H9 (cell line): Measurements from ENCODE around the gene LIN9. TPM values are rescaled to one million over a fixed set of nuclear protein-coding genes. Genes with fewer than 3 reads are reported as not detected.

Source experiments
- DNase-seq: peaks from one replicate; pipeline ENCODE4 v3.0.0-alpha.2; 2017
- H2AFZ ChIP-seq: one replicate; pipeline ENCODE4 v1.6.1; 2013; ENCODE audit warnings: mild to moderate bottlenecking, low read length, control low read depth, moderate library complexity
- H2AK5ac ChIP-seq: 2 replicates; pipeline ENCODE4 v1.6.1; 2013; ENCODE audit warnings: low read length, control low read depth, mixed read lengths; ENCODE audit not compliant: insufficient read length
- H2BK120ac ChIP-seq: one replicate; pipeline ENCODE4 v1.6.1; 2013; ENCODE audit warnings: low read depth, mild to moderate bottlenecking, low read length, control low read depth, inconsistent platforms; ENCODE audit not compliant: poor library complexity, severe bottlenecking
- H2BK12ac ChIP-seq: 2 replicates; pipeline ENCODE4 v1.6.1; 2013; ENCODE audit warnings: low read length, control low read depth, mixed read lengths, low read depth; ENCODE audit not compliant: insufficient read length
- H2BK15ac ChIP-seq: 2 replicates; pipeline ENCODE4 v1.6.1; 2013; ENCODE audit warnings: low read depth, low read length, control low read depth
- H2BK20ac ChIP-seq: one replicate; pipeline ENCODE4 v1.6.1; 2013; ENCODE audit warnings: low read depth, mild to moderate bottlenecking, low read length, control low read depth, inconsistent platforms; ENCODE audit not compliant: poor library complexity, severe bottlenecking
- H2BK5ac ChIP-seq: 2 replicates; pipeline ENCODE4 v1.6.1; 2013; ENCODE audit warnings: low read length, control low read depth, mixed read lengths; ENCODE audit not compliant: insufficient read length
- H3K14ac ChIP-seq: 2 replicates; pipeline ENCODE4 v1.6.1; 2013; ENCODE audit warnings: low read length, control low read depth; ENCODE audit not compliant: insufficient read depth
- H3K18ac ChIP-seq: 2 replicates; pipeline ENCODE4 v1.6.1; 2013; ENCODE audit warnings: low read depth, mild to moderate bottlenecking, mixed read lengths, low read length, control low read depth; ENCODE audit not compliant: insufficient read length
- H3K23ac ChIP-seq: 2 replicates; pipeline ENCODE4 v1.6.1; 2013; ENCODE audit warnings: low read length, control low read depth, mixed read lengths, low read depth; ENCODE audit not compliant: insufficient read length
- H3K23me2 ChIP-seq: 2 replicates; pipeline ENCODE4 v1.6.1; 2013; ENCODE audit warnings: low read depth, mild to moderate bottlenecking, mixed read lengths, low read length, control low read depth; ENCODE audit not compliant: insufficient read length, poor library complexity, severe bottlenecking
- H3K27ac ChIP-seq: 2 replicates; pipeline ENCODE4 v1.5.1; 2013; ENCODE audit warnings: low read length, control low read depth, mixed read lengths, low read depth; ENCODE audit not compliant: insufficient read length
- H3K27me3 ChIP-seq: 2 replicates; pipeline ENCODE4 v1.6.1; 2013; ENCODE audit warnings: low read length, control low read depth, inconsistent platforms; ENCODE audit not compliant: insufficient read depth
- H3K4ac ChIP-seq: 2 replicates; pipeline ENCODE4 v1.6.1; 2013; ENCODE audit warnings: low read depth, mild to moderate bottlenecking, control low read depth, inconsistent platforms, low read length, moderate library complexity
- H3K4me1 ChIP-seq: 2 replicates; pipeline ENCODE4 v1.6.1; 2013; ENCODE audit warnings: low read length, control low read depth, inconsistent platforms; ENCODE audit not compliant: insufficient read depth
- H3K4me2 ChIP-seq: 2 replicates; pipeline ENCODE4 v1.6.1; 2013; ENCODE audit warnings: low read length, control low read depth, mixed read lengths; ENCODE audit not compliant: insufficient read length, insufficient read depth
- H3K56ac ChIP-seq: 2 replicates; pipeline ENCODE4 v1.6.1; 2013; ENCODE audit warnings: low read depth, mild to moderate bottlenecking, mixed read lengths, low read length, control low read depth; ENCODE audit not compliant: insufficient read length
- H3K79me1 ChIP-seq: 2 replicates; pipeline ENCODE4 v1.6.1; 2013; ENCODE audit warnings: low read depth, mild to moderate bottlenecking, moderate library complexity, low read length, control low read depth, inconsistent platforms; ENCODE audit not compliant: insufficient read depth, poor library complexity, severe bottlenecking
- H3K79me2 ChIP-seq: 2 replicates; pipeline ENCODE4 v1.6.1; 2013; ENCODE audit warnings: low read length, control low read depth, inconsistent platforms; ENCODE audit not compliant: insufficient read depth
- H3K9ac ChIP-seq: 2 replicates; pipeline ENCODE4 v1.6.1; 2013; ENCODE audit warnings: low read length, control low read depth, mixed read lengths; ENCODE audit not compliant: insufficient read length; ENCODE audit errors: extremely low read depth
- H3K9me3 ChIP-seq: one replicate; pipeline ENCODE4 v1.6.1; 2013; ENCODE audit warnings: low read depth, low read length, inconsistent platforms; ENCODE audit not compliant: control insufficient read depth
- H3T11ph ChIP-seq: one replicate; pipeline ENCODE4 v1.6.1; 2013; ENCODE audit warnings: mild to moderate bottlenecking, low read length, control low read depth, inconsistent platforms
- H4K20me1 ChIP-seq: one replicate; pipeline ENCODE4 v1.6.1; 2013; ENCODE audit not compliant: control insufficient read depth, insufficient read length, insufficient read depth
- H4K5ac ChIP-seq: 2 replicates; pipeline ENCODE4 v1.6.1; 2013; ENCODE audit warnings: low read depth, mild to moderate bottlenecking, mixed read lengths, low read length, control low read depth; ENCODE audit not compliant: insufficient read length
- H4K8ac ChIP-seq: replicated peaks from 2 replicates; pipeline ENCODE4 v1.6.1; 2013; ENCODE audit warnings: low read length, control low read depth, mixed read lengths, low read depth; ENCODE audit not compliant: insufficient read length
- H4K91ac ChIP-seq: 2 replicates; pipeline ENCODE4 v1.6.1; 2013; ENCODE audit warnings: low read depth, mild to moderate bottlenecking, moderate library complexity, mixed read lengths, low read length, control low read depth; ENCODE audit not compliant: insufficient read length
- H3K27ac Mint-ChIP-seq, 3 experiments: 2 replicates in 2 of 3; 3 replicates in 1 of 3; pipeline ENCODE4 v1.8.0; 2020 to 2021; ENCODE audit warnings: mixed read lengths in 3 of 3, mild to moderate bottlenecking in 1 of 3, moderate library complexity in 1 of 3
- H3K27me3 Mint-ChIP-seq: 2 replicates; pipeline ENCODE4 v1.8.0; 2021; ENCODE audit warnings: low read depth, mild to moderate bottlenecking, moderate library complexity, mixed read lengths
- H3K36me3 Mint-ChIP-seq, 3 experiments: 2 replicates in 2 of 3; 3 replicates in 1 of 3; pipeline ENCODE4 v1.8.0; 2020 to 2021; ENCODE audit warnings: low read depth in 3 of 3, mixed read lengths in 3 of 3; ENCODE audit not compliant: insufficient read depth in 1 of 3
- H3K4me1 Mint-ChIP-seq, 2 experiments: 2 replicates each; pipeline ENCODE4 v1.8.0; 2020; ENCODE audit warnings: mixed read lengths in 2 of 2
- H3K4me3 Mint-ChIP-seq, 2 experiments: 2 replicates in 1 of 2; 3 replicates in 1 of 2; pipeline ENCODE4 v1.8.0; 2020 to 2021; ENCODE audit warnings: mild to moderate bottlenecking in 2 of 2, mixed read lengths in 2 of 2, moderate library complexity in 1 of 2
- H3K9me3 Mint-ChIP-seq, 2 experiments: 2 replicates in 1 of 2; 3 replicates in 1 of 2; pipeline ENCODE4 v1.8.0; 2020; ENCODE audit warnings: mild to moderate bottlenecking in 2 of 2, mixed read lengths in 2 of 2, moderate library complexity in 1 of 2
- total RNA-seq: library from RNA; stranded (reverse); gene quantifications from 2 replicates; pipeline ENCODE4 v1.2.1, GENCODE V29; 2021
- TF ChIP-seq, protein P1 (sequence below): fragments of 200-600 bp; sonication (generic); conservative IDR thresholded peaks from 3 replicates; pipeline ENCODE4 v1.8.0; 2021; ENCODE audit warnings: antibody characterized with exemption, mild to moderate bottlenecking

LIN9 gene
- total RNA-seq, 1 experiment from 2014 or later, result 9.5 TPM

DNA sequence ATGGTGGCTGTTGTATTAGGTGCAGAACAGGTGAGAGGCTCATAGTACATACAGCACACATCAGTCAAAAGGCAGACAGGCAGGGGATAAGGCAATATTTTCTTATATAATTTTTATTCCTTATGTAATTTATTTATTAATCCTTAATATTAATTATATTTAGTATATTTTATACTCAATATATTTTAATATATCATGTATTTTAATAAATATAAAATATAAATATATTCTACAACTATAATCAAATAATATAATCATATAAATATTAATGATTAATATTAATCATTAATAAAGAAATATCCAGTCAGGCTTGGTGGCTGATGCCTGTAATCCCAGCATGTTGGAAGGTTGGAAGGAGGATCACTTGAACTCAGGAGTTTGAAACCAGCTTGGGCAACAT lies 104.8 kb downstream of the LIN9 start:
- no peak overlapping the region for H2BK120ac ChIP-seq
- H3K9me3 ChIP-seq, result no peaks in the 10 kb centered on the region
- H3K9me3 Mint-ChIP-seq, result no peaks in the 10 kb centered on the region
- no peak overlapping the region for H2BK12ac ChIP-seq
- H2BK5ac ChIP-seq, result no peak overlapping the region
- no peak overlapping the region for H3K4me3 Mint-ChIP-seq
- H3K23ac ChIP-seq, result no peak overlapping the region
- no peak overlapping the region for H3K9ac ChIP-seq
- no peak overlapping the region for H2BK20ac ChIP-seq
- H4K91ac ChIP-seq, result no peak overlapping the region
- H3K4me1 ChIP-seq, result no peaks in the 10 kb centered on the region; the same call in 1 of the 2 replicates
- no peak overlapping the region for H3K4me2 ChIP-seq
- H2AK5ac ChIP-seq, result no peak overlapping the region
- H3K56ac ChIP-seq, result no peak overlapping the region
- H3K14ac ChIP-seq, result no peak overlapping the region
- DNase-seq, result no peak
- no peaks in the 10 kb centered on the region for H4K20me1 ChIP-seq
- no peak overlapping the region for H2BK15ac ChIP-seq
- no peak overlapping the region for H3T11ph ChIP-seq
- no peak overlapping the region for H3K27ac ChIP-seq
- no peak overlapping the region for H2AFZ ChIP-seq
- no peaks in the 10 kb centered on the region; the same call in 1 of the 2 replicates for H3K27me3 ChIP-seq
- H3K27me3 Mint-ChIP-seq, result peaks cover 13% of the 10 kb centered on the region
- H3K18ac ChIP-seq, result no peak overlapping the region
- no peak overlapping the region for H3K4ac ChIP-seq
- H3K27ac Mint-ChIP-seq, result no peak overlapping the region
- H3K36me3 Mint-ChIP-seq, result no peaks in the 10 kb centered on the region
- H3K79me2 ChIP-seq, result no peaks in the 10 kb centered on the region
- no peak overlapping the region for H4K8ac ChIP-seq
- peaks cover 9 to 16% of the 10 kb centered on the region in 2 experiments for H3K4me1 Mint-ChIP-seq
- no peaks in the 10 kb centered on the region for H3K79me1 ChIP-seq
- TF ChIP-seq, protein P1, sequence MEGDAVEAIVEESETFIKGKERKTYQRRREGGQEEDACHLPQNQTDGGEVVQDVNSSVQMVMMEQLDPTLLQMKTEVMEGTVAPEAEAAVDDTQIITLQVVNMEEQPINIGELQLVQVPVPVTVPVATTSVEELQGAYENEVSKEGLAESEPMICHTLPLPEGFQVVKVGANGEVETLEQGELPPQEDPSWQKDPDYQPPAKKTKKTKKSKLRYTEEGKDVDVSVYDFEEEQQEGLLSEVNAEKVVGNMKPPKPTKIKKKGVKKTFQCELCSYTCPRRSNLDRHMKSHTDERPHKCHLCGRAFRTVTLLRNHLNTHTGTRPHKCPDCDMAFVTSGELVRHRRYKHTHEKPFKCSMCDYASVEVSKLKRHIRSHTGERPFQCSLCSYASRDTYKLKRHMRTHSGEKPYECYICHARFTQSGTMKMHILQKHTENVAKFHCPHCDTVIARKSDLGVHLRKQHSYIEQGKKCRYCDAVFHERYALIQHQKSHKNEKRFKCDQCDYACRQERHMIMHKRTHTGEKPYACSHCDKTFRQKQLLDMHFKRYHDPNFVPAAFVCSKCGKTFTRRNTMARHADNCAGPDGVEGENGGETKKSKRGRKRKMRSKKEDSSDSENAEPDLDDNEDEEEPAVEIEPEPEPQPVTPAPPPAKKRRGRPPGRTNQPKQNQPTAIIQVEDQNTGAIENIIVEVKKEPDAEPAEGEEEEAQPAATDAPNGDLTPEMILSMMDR, result no peak
- no peaks in the 10 kb centered on the region for H3K23me2 ChIP-seq
- H4K5ac ChIP-seq, result no peak overlapping the region
